Choroid plexus epithelial cell (primary cell): ENCODE measurements around the gene MCMBP.

Source experiments
- DNase-seq: peaks from one replicate; pipeline ENCODE4 v3.0.0-alpha.2; 2010; ENCODE audit warnings: low read depth
- H3K4me3 ChIP-seq: 2 replicates; pipeline ENCODE4 v1.5.1; 2011; ENCODE audit warnings: low read depth, mild to moderate bottlenecking, control low read depth, low read length, moderate library complexity
- TF ChIP-seq, protein P1 (sequence below): conservative IDR thresholded peaks from 2 replicates; pipeline ENCODE4 v1.5.1; 2011; ENCODE audit warnings: low read depth, mild to moderate bottlenecking, control low read depth, inconsistent platforms, low read length, moderate library complexity

MCMBP gene

DNA sequence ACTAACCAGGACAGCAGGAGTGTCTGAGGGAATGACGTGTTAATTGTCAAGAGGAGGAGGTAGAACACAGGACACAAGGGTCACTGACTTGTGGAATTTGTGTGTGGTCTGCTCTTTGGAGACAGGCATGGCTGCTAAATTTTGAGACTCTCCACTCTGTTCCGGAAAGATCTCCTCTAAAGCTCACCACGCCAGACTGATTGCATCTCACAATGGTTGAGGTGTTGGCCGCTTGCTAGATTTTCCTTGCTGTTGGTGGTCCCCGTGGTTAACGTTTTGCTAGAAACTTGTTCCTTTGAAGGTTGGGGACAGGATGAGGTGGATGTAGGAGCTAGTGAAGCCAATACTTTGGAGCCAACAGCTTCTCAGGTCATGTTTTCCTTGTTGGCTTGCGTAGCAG is 57.0 kb downstream of the MCMBP start:
- TF ChIP-seq, protein P1, sequence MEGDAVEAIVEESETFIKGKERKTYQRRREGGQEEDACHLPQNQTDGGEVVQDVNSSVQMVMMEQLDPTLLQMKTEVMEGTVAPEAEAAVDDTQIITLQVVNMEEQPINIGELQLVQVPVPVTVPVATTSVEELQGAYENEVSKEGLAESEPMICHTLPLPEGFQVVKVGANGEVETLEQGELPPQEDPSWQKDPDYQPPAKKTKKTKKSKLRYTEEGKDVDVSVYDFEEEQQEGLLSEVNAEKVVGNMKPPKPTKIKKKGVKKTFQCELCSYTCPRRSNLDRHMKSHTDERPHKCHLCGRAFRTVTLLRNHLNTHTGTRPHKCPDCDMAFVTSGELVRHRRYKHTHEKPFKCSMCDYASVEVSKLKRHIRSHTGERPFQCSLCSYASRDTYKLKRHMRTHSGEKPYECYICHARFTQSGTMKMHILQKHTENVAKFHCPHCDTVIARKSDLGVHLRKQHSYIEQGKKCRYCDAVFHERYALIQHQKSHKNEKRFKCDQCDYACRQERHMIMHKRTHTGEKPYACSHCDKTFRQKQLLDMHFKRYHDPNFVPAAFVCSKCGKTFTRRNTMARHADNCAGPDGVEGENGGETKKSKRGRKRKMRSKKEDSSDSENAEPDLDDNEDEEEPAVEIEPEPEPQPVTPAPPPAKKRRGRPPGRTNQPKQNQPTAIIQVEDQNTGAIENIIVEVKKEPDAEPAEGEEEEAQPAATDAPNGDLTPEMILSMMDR: no peak
- H3K4me3 ChIP-seq: no peak overlapping the region

DNA sequence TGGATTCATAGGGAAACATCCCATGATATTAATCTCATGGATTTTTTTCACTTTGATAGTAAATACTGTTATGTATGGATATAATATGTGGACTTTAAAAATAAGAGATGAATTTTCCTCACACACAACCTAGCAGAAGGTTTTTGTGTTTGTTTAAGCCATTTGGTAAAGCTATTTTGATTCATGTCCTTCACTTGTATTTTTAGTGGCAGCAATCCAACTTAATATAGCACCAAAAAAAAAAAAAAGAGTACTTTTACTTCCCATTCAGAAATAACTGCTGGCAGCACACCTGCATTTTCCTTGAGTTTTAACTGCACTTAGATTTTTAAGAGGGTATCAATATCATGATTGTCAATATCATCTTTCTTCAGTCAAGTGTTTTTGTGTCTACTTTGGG is 60.0 kb downstream of the MCMBP start:
- TF ChIP-seq, protein P1: no peak
- DNase-seq: no peak
- H3K4me3 ChIP-seq: no peak overlapping the region

More for the DNA sequence above, 57.0 kb downstream of the MCMBP start:
- no peak for DNase-seq

- TF ChIP-seq, protein P1: no peak
- no peak overlapping the region for H3K4me3 ChIP-seq
- DNase-seq: no peak
Measured at GRCh38 chr10:119811122-119811521, 61.5 kb downstream of the MCMBP start.

DNA sequence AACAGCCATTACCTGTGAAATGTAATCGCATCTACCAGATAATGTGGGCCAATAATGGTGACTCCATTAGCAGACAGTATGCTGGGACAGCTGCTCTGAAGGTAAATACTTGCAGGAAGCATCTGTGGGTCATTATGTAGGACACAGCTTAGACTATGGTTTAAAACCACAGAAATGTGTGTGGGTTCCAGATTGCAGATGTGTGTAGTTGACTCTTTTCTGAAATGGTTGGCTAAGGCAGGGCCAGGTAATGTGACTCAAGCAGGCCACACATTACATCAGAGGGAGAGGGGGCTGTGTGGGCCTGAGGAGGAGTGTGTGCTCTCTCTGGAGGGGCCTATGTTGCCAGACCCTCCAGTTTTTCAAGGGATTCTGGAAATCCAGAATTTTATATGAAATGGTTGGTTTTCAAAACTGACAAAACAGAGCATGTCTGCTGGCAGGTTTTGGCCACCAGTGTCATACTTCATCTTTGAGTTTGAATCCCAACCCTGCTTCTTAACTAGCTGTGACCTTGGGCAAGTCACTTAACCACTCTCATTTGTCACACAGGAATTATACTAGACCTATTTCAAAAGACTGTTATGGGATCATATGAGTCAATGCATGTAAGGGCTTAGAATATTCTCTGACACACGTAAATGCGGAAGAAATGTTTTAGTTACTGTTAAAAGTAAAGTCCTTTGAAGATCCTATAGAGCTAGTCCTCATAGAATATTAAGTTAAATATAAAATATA is 64.5 kb downstream of the MCMBP start:
- TF ChIP-seq, protein P1: no peak

GRCh38 chr10:119806334-119807130 is 66.1 kb downstream of the MCMBP start:
- TF ChIP-seq, protein P1: no peak
- no peak for DNase-seq

More for the DNA sequence above, 64.5 kb downstream of the MCMBP start:
- peak; percentile 89 for DNase-seq
- H3K4me3 ChIP-seq: no peak overlapping the region

DNA sequence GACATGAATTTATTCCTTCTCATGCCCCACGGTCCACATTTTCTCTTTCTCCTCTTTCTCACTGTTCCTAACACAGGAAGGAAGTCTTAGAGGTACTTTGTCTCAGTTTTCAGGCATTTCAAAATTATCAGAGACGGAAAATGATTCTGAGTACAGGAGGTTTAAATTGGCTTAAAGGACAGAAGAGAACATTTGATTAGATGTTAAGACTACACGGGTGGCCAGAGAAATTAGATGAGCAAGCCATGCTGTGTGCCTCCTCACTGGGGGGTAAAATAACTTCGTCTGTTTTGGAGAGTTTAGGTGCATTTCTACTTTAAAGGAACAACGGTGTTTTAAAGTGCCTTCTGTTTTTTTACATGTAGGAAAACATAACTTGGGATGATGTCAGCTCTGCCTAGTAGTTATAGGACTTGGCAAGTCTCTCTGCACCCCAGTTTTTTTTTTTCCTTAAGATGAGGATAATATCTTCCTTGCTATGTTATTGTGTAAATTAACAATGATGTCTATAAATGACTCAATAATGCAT is 66.9 kb downstream of the MCMBP start:
- peak; percentile 53 for DNase-seq
- H3K4me3 ChIP-seq: no peak overlapping the region
- TF ChIP-seq, protein P1: no peak

More at GRCh38 chr10:119806334-119807130, 66.1 kb downstream of the MCMBP start:
- no peak overlapping the region for H3K4me3 ChIP-seq
